DOHH2 (cell line): Measurements from ENCODE around the gene IQSEC3.
A peak's percentile ranks its signal among the peaks of the same experiment; 100 is the strongest.
"Not testable (repeated sequence)": the region's sequence is repeated elsewhere in the genome, so short reads cannot be mapped to it uniquely, and the experiment has no call there.

ENCODE experiments used
- H3F3A ChIP-seq: fragments of 200-600 bp; sonication (generic), shearing (Covaris generic); 2 replicates; pipeline ENCODE4 v1.6.0; 2016; ENCODE audit warnings: antibody characterized with exemption, mild to moderate bottlenecking; ENCODE audit not compliant: control insufficient read depth, insufficient read depth
- H3K27ac ChIP-seq: fragments of 200-600 bp; sonication (generic); 2 replicates; pipeline ENCODE4 v1.5.1; 2014; ENCODE audit warnings: low read depth, mild to moderate bottlenecking, low read length, moderate library complexity
- H3K27me3 ChIP-seq: fragments of 200-600 bp; sonication (generic); 2 replicates; pipeline ENCODE4 v1.6.1; 2014; ENCODE audit warnings: mild to moderate bottlenecking, low read length, mixed read lengths; ENCODE audit not compliant: control insufficient read depth
- H3K36me3 ChIP-seq: fragments of 200-600 bp; sonication (generic); 2 replicates; pipeline ENCODE4 v1.6.1; 2014; ENCODE audit warnings: mild to moderate bottlenecking, low read length, moderate library complexity, mixed read lengths; ENCODE audit not compliant: control insufficient read depth
- H3K4me1 ChIP-seq: fragments of 200-600 bp; sonication (generic); 2 replicates; pipeline ENCODE4 v1.6.1; 2014; ENCODE audit warnings: mild to moderate bottlenecking, low read length, mixed read lengths; ENCODE audit not compliant: control insufficient read depth
- H3K4me2 ChIP-seq: fragments of 200-600 bp; sonication (generic); 2 replicates; pipeline ENCODE4 v1.6.0; 2014; ENCODE audit warnings: mild to moderate bottlenecking, low read length, moderate library complexity
- H3K4me3 ChIP-seq: fragments of 200-600 bp; sonication (generic); 2 replicates; pipeline ENCODE4 v1.5.1; 2014; ENCODE audit warnings: mild to moderate bottlenecking, low read length, mixed read lengths
- H3K79me2 ChIP-seq: fragments of 200-600 bp; sonication (generic); 2 replicates; pipeline ENCODE4 v1.6.1; 2014; ENCODE audit warnings: mild to moderate bottlenecking, low read length, mixed read lengths; ENCODE audit not compliant: control insufficient read depth
- H3K9me2 ChIP-seq: fragments of 200-600 bp; sonication (generic); replicated peaks from 2 replicates; pipeline ENCODE4 v1.6.1; 2014; ENCODE audit warnings: mild to moderate bottlenecking, low read length, mixed read lengths; ENCODE audit not compliant: control insufficient read depth
- H3K9me3 ChIP-seq: fragments of 200-600 bp; sonication (generic); 2 replicates; pipeline ENCODE4 v1.6.1; 2014; ENCODE audit warnings: antibody characterized with exemption, low read length, mixed read lengths; ENCODE audit not compliant: control insufficient read depth, insufficient read depth
- H4K20me1 ChIP-seq: fragments of 200-600 bp; sonication (generic); 2 replicates; pipeline ENCODE4 v1.6.0; 2014; ENCODE audit warnings: low read depth, mild to moderate bottlenecking, antibody characterized with exemption, low read length, moderate library complexity; ENCODE audit not compliant: control insufficient read depth, insufficient read depth
- EZH2phosphoT487 ChIP-seq: fragments of 200-600 bp; sonication (generic); IDR thresholded peaks from 2 replicates; pipeline ENCODE4 v1.6.1; 2017; ENCODE audit warnings: borderline replicate concordance, mild to moderate bottlenecking, antibody characterized with exemption, low read length, moderate library complexity, mixed read lengths
- TF ChIP-seq, protein P1 (sequence below): fragments of 200-600 bp; sonication (generic); IDR thresholded peaks from one replicate; pipeline ENCODE4 v1.5.1; 2014; ENCODE audit warnings: antibody characterized with exemption, mild to moderate bottlenecking, low read depth, low read length; ENCODE audit not compliant: poor library complexity, severe bottlenecking

The IQSEC3 gene

DNA sequence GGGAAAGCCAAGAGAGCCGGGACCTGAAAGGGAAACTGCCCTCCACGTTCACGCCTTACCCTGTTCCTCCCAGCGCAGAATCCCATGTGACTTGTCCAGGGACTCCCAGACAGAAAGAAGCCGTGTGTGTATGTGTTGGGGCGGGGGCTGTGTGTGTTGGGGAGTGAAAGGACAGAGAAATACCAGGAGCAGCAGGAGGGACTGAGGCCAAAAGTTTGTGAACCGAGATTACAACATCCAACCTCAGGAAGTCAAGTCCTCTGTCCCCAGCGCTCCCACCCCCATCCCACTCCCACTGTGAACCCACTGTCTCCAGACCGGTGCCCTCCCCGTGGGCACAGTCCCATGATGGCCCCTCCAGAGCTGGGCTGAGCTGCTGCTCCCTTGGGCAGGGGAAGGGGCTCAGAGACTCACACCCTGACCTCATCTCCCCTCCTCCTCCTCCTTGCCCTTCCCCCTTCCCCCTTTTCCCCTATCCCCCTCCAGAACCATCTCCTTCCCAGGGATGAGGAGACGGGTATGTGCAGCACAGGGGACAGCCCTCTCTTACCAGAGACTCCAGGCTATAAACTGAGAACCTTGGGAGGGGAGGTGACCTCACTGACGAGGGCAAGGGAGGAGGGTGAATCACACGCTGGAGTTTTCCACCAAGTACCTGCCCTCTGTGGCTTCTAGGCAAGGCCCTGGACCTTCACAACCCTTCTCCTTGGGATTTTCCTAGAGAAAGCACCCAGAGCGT, 147.6 kb downstream of the IQSEC3 start, which contains the start of gene SLC6A12:
Gene SLC6A12 (minus strand): TSS at position 155 of the 739 bp plus-strand sequence. CDS start 4,171 bp downstream, outside the sequence.
- no peaks in the 10 kb centered on the region for H3K36me3 ChIP-seq
- no peak within 1 kb of the TSS for H3K4me3 ChIP-seq
- H3K79me2 ChIP-seq: no peaks in the 10 kb centered on the region
- H3K27ac ChIP-seq: no peak within 1 kb of the TSS
- H3K4me1 ChIP-seq: peaks cover 27% of the 10 kb centered on the region
- no peaks in the 10 kb centered on the region for H4K20me1 ChIP-seq
- peak within 1 kb of the TSS; percentile 10 for H3K4me2 ChIP-seq
- peaks cover 48% of the 10 kb centered on the region for H3K27me3 ChIP-seq
- no peaks in the 10 kb centered on the region for H3K9me3 ChIP-seq
- no peaks in the 10 kb centered on the region for H3F3A ChIP-seq
- no peaks in the 10 kb centered on the region for H3K9me2 ChIP-seq
- TF ChIP-seq EZH2phosphoT487: no peak
- TF ChIP-seq, protein P1, sequence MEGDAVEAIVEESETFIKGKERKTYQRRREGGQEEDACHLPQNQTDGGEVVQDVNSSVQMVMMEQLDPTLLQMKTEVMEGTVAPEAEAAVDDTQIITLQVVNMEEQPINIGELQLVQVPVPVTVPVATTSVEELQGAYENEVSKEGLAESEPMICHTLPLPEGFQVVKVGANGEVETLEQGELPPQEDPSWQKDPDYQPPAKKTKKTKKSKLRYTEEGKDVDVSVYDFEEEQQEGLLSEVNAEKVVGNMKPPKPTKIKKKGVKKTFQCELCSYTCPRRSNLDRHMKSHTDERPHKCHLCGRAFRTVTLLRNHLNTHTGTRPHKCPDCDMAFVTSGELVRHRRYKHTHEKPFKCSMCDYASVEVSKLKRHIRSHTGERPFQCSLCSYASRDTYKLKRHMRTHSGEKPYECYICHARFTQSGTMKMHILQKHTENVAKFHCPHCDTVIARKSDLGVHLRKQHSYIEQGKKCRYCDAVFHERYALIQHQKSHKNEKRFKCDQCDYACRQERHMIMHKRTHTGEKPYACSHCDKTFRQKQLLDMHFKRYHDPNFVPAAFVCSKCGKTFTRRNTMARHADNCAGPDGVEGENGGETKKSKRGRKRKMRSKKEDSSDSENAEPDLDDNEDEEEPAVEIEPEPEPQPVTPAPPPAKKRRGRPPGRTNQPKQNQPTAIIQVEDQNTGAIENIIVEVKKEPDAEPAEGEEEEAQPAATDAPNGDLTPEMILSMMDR: no peak

GRCh38 chr12:215116-215515, 148.5 kb downstream of the IQSEC3 start:
- Histone ChIP-seq H3K27ac (no peak overlapping the region), H3K9me3 (no peaks in the 10 kb centered on the region), H3K4me3 (no peak overlapping the region), H3K4me1 (peaks cover 27% of the 10 kb centered on the region), H3K79me2 (no peaks in the 10 kb centered on the region), H3K4me2 (no peak overlapping the region), H3K36me3 (no peaks in the 10 kb centered on the region), H3K27me3 (peaks cover 48% of the 10 kb centered on the region), H3F3A (no peaks in the 10 kb centered on the region), H4K20me1 (no peaks in the 10 kb centered on the region), H3K9me2 (no peaks in the 10 kb centered on the region)
- no peak for TF ChIP-seq EZH2phosphoT487
- TF ChIP-seq, protein P1: no peak

DNA sequence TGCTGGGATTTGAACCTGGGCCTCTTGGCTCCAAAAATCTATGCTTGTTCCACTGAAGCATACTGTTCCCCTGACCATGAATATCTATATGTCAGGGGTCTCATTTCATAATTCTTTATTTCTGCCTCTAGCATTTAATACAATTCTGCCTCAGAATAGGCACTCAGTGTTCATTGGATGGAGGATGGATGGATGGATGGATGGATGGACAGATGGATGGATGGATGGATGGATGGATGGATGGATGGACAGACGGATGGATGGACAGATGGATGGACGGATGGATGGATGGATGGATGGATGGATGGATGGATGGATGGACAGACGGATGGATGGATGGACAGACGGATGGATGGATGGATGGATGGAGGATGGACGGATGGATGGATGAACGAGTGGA, 150.5 kb downstream of the IQSEC3 start:
- not testable (repeated sequence) for H3K36me3 ChIP-seq, H4K20me1 ChIP-seq, H3K79me2 ChIP-seq, H3K4me2 ChIP-seq, H3F3A ChIP-seq, H3K9me2 ChIP-seq, H3K27ac ChIP-seq, H3K4me3 ChIP-seq, H3K9me3 ChIP-seq
- peaks cover 25% of the 10 kb centered on the region for H3K4me1 ChIP-seq
- peaks cover 40% of the 10 kb centered on the region for H3K27me3 ChIP-seq

GRCh38 chr12:218221-218620, 151.7 kb downstream of the IQSEC3 start:
- Histone ChIP-seq H3K9me2 (no peaks in the 10 kb centered on the region), H3K27ac (no peak overlapping the region), H3K9me3 (no peaks in the 10 kb centered on the region), H3K4me2 (no peak overlapping the region), H4K20me1 (no peaks in the 10 kb centered on the region; the same call in 1 of the 2 replicates), H3K27me3 (peaks cover 31% of the 10 kb centered on the region), H3K79me2 (no peaks in the 10 kb centered on the region), H3F3A (no peaks in the 10 kb centered on the region), H3K4me1 (peaks cover 14% of the 10 kb centered on the region), H3K4me3 (no peak overlapping the region), H3K36me3 (no peaks in the 10 kb centered on the region)
- TF ChIP-seq, protein P1: no peak
- no peak for TF ChIP-seq EZH2phosphoT487
